Parietal lobe (tissue), 1 donor: ENCODE data around the gene CEACAM21. TPM values are rescaled to one million over a fixed set of nuclear protein-coding genes. Genes with fewer than 3 reads are reported as not detected.

Experiments used
- total RNA-seq: library from RNA; depleted of rRNA; stranded (reverse); fragments of >200 nt; gene quantifications from one replicate; pipeline ENCODE4 v1.2.3, GENCODE V29; 2014

CEACAM21 gene
- 1.3 TPM for total RNA-seq

DNA sequence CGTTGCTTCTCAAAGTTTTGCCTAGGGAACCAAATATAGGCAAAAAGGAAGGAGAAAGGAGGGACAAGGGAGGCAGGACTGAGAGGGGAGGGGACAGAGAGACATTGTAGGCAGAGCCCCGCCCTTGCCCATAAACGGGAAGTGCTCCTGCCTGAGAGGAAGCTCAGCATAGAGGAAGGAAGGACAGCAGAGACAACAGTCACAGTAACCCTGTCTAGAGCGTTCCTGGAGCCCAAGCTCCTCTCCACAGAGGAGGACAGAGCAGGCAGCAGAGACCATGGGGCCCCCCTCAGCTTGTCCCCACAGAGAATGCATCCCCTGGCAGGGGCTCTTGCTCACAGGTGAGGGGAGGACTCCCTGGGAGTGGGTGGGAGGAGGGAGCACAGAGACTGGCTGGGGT is at the start of gene CEACAM21:
Gene CEACAM21 (plus strand): TSS at position 169 of the 400 bp plus-strand sequence. CDS start 109 bp downstream, at position 278.

DNA sequence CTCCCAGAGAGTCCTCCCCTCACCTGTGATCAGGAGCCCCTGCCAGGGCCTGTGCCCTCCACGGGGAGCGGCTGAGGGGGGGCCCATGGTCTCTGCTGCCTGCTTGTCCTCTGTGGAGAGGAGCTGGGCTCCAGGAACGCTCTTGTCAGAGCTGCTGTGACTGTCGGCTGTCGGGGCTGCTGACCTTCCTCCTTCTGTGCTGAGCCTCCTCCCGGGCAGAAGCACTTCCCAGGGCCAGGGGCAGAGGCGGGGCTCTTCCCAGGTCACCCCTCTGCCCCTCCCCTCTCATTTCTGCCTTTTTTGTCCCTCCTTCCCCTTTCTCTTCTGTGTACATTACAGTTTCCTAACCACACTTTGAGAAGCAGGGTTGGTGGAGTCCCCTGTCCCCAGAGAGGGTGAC is 50.9 kb downstream of the CEACAM21 start, which contains the start of gene CEACAM4:
Gene CEACAM4 (minus strand): TSS at position 198 of the 400 bp plus-strand sequence. CDS start 111 bp downstream, at position 87.

Other genes with a start within 250 kb of the CEACAM21 start
- gene TGFB1, start 222.2 kb upstream of the CEACAM21 start, total RNA-seq, result 1.6 TPM
- gene B9D2, start 212.0 kb upstream of the CEACAM21 start, total RNA-seq, result 4.7 TPM
- gene TMEM91, start 199.6 kb upstream of the CEACAM21 start, total RNA-seq, result 9.7 TPM
- 16.3 TPM for gene EXOSC5, start 178.8 kb upstream of the CEACAM21 start, total RNA-seq
- gene BCKDHA, start 178.3 kb upstream of the CEACAM21 start, total RNA-seq, result 42.3 TPM
- gene B3GNT8, start 148.8 kb upstream of the CEACAM21 start, total RNA-seq, result not detected
- 15.7 TPM for gene DMAC2, start 136.3 kb upstream of the CEACAM21 start, total RNA-seq
- not detected for gene ERICH4, start 133.0 kb upstream of the CEACAM21 start, total RNA-seq
- gene CEACAM4, start 50.9 kb downstream of the CEACAM21 start, total RNA-seq, result not detected
- not detected for gene CEACAM7, start 112.1 kb downstream of the CEACAM21 start, total RNA-seq
- gene CEACAM5, start 132.5 kb downstream of the CEACAM21 start, total RNA-seq, result not detected
- not detected for gene CEACAM6, start 179.4 kb downstream of the CEACAM21 start, total RNA-seq
- not detected for gene CEACAM3, start 220.4 kb downstream of the CEACAM21 start, total RNA-seq